GM15510 (cell line): Measurements from ENCODE around the gene H1-8.

Experiments
- POLR2A ChIP-seq: IDR thresholded peaks from 3 replicates; pipeline ENCODE4 v1.6.1; 2011; ENCODE audit warnings: borderline replicate concordance; ENCODE audit not compliant: insufficient read length; ENCODE audit errors: extremely low read depth

Gene H1-8

DNA sequence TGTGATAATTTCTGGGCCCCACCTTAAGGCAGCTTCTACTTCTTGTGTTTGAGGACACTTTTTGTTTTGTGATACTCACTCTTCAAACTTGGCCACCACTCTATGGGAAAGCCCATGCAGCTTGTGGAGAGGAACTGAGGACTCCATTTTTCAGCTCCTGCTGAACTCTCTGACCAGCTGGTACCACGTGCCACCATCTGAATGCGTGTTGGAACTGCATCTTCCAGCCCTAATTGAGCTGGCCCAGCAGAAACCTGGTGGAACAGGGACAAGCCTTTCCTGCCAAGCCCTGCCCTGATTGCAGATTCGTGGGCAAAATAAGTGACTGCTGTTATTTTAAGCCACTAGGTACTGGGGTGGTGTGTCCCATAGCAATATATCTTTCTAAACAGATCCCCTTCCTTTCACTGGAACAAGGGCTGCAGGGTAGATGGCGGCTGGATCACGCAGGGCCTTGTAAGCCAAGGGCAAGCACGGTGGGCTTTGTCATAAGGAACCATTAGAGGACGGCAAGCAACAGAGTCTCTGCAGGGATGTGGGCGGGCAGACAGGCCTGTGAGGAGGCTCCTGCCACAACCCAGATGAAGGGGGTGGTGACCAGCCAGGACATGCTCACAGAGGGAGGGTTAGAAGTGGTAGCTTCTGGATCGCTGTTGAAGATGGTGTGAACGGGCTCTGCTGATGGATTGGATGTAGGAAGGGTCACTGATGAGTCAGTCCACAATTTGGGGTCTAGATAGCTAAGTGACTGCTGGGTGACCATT, 9.5 kb downstream of the H1-8 start:
- TF ChIP-seq POLR2A: no peak

DNA sequence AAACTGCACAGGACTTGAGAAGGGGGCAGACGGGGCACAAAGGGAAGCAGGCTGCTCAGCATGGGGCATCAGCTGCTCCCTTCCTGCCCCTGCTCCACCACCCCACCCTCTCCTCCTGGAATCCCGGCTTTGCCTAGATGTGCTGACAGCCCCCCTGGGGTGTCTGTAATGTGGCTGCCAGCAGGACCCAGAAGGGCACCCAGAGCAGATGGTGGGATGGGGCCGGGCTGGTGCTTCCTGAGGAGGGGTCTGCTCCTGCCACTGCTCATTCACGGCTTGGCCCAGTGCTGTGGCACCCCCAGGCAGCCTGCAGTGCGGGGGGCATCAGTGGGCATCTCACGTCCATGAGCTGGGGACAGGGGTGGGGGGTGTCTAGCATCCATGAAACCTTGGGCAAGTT, 10.2 kb downstream of the H1-8 start:
- no peak for TF ChIP-seq POLR2A

DNA sequence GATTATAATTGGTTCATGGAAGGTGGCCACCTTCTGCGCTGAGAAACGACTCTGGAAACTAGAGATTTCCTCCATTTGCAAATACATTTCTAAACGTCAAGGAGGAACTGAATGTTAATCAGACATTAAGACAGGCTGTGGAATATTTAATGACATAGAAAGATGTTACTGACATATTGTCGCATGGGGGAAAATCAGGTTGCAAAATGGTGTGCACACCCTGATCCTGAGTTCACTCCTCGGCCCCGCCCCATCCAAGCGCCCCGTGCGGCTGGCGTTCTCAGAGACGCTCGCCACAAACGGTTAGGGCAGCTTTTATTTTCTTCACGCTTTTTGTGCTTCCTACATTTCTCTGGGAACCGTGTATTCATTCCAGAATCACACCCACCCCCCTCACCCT, 10.7 kb downstream of the H1-8 start:
- no peak for TF ChIP-seq POLR2A

DNA sequence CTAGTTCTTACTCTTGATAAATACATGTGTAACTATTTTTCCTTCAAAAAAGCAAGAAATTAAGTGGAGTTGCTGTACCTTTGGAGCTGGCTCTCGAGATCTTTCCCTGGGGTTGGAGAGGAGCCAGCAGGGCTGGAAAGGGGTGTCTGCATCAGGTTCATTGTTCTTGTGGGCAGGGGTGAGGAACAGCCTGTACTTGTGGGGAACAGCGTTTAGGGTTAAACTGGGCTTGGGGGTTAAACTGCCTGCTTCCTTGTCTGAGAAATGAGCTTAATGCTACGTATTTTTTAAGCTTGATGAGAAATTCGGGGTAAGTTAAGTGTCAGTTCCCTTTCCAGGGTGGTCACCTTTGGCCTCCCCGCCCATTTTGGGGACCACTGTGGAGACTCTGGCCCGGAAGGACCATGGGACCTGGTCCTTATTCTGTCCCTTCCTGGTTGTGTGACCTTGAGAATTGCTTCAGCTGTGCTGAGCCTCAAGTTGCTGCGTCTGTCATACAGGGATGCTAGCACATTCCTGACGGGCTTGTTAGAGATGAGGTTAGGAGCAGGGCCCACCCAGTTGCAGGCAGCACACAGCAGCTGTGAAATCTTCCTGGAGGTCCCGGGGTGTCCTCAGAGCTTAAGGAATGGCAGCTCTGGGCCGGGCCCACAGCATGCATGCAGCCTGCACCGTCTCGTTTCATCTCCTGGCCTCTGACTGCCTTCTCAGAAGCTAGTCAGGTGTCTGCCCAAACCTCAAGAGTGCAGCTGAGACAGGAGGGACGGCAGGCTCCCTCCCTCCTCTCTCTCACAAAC, 11.6 kb downstream of the H1-8 start:
- no peak for TF ChIP-seq POLR2A

DNA sequence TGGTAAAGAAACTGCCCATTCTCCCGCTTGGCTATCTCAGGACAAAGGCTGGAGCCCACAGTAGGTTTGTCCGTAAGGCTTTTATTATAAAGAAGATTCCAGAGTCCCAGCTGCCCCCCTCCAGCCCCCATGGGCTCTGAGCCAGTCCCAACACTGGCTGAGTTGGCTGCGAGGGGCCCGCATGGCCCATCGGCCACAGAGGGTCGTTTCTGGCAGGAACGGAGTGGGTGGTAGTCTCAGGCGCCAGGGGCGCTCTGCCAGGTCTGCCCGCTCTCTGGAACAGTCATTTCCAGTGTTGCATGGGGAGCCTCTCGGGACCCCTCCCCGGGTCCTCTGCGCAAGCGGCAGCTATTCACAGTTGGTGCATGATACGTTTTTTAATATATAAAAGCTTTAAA, 12.2 kb downstream of the H1-8 start:
- TF ChIP-seq POLR2A: no peak

DNA sequence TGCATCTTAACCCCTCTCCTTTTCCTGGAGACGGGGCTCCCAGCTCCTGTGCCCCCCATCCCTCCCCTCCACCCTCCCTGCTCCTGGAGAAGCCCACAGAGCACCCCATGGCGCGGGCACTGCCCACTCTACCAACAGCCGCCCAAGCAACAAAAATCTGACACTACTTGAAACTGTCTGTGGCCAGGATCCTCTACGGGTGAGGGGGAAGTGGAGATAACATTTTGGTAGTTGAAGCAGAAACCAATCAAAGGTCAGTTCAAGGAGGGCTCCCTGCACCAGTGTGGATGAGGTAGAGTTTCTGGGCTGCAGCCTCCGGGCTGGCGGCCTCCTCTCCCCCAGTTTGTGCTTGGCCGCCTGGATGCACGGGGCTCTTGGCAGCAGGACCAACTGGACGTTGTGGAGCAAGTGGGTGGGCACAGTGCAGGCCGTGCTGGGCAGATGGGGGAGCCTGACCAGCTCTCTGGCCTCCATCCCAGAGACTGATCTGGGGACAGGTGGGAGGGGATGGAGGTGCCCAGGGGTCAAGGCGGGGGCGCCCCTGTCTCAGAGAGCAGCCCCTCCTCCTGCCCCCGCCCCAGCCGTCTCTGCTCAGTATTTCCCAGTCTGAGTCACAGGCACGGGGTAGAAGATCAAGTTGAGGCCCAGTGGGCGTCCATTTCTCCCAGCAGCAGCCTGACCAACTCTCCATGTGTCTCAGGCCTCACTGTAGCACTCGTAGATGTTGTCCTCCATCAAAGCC, 12.8 kb downstream of the H1-8 start:
- TF ChIP-seq POLR2A: no peak

DNA sequence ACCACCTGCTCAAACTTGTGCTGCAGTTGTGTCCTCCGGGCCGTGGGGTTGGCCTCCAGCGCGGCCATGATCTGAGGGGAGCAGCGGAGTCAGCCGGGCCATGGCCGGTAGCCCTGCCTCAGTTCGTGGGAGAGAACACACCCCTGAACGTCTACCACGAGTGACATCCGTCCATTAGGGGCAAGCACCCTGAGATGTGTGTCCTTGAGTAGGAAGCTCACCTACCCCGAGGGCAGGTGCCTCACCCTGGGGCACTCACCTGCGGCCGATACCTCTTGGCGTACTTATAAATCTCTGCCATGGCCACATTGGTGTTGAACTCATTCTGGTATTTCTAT, 13.4 kb downstream of the H1-8 start:
- no peak for TF ChIP-seq POLR2A

DNA sequence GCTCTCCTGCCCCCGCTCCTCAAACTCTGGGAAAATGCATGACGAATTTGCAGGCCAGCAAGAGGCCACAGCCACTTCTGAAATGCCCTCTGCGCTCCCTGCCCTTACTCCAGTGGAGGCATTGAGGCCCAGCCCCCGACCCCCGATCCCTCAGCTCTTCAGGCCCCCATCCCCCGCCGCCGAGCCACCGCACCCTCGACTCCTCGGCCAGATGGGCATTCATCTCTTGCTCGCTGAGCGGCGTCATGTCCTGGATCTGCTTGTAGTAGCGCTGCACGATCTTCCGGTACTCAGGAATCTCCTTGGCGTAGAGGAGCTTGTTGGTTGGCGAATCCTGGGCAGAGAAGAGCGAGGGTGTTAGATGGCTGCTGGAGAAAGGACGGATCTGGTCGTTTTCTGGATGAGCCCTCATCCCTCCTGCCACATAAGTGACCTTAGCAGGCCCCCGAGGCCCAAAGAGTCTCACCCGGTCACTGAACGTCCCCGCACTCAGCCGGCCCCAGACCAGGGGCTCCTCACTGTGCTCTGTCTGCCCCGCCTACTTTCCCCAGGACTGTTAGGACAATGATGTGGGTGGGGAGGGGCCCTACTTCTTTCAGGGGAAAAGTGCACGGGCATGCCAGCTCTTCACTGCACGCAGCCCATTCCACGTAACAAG, 14.0 kb downstream of the H1-8 start:
- TF ChIP-seq POLR2A: no peak

DNA sequence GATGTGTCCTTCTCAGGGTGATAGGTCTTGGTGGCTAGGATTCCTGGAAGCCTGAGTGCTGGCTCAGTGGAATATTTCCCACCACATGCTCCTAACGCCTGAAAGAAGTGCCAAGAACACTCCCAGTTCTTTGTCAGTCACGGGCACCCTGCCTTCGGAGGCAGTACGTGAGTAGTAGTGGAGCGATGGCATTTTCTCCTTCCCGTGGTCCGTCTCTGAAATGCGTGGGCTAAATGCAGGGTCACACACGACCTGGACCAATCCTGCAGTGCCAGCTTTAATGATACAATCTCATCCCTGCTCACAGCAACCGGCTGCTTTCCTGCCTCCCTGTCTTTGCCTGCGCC, 14.5 kb downstream of the H1-8 start:
- no peak for TF ChIP-seq POLR2A

DNA sequence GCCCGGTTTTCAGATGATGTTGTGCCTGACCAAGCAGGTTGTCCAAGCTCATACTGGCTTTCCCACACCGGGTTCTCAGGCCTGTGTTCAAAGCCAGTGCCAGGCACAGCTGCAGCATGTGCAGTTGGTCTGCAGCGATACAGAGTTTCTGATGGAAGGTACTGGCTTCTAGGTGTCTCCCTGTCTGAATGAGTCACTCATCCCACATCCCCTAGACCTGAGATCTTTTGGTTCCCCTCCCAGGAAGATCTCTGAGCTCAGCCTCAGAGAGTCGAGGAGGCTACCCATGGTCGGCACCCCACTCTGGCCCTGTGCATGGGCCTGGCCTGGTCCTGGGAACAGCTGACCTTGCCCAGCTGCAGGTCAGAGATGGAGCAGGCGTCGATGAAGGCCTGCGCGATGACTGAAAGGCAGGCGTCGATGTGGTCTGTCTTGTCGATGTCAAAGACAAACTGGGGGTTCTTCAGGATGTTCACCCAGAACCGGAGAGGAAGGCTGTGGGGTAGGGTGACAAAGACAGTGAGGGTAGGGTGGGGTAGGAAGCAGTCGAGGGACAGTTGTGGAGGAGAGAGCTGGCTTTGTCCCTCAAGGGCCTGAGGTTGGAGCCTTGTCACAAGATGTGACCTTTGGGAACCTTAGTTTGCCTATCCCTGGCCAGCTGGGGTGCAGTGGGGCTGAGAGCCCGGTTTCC, 15.3 kb downstream of the H1-8 start:
- no peak for TF ChIP-seq POLR2A

DNA sequence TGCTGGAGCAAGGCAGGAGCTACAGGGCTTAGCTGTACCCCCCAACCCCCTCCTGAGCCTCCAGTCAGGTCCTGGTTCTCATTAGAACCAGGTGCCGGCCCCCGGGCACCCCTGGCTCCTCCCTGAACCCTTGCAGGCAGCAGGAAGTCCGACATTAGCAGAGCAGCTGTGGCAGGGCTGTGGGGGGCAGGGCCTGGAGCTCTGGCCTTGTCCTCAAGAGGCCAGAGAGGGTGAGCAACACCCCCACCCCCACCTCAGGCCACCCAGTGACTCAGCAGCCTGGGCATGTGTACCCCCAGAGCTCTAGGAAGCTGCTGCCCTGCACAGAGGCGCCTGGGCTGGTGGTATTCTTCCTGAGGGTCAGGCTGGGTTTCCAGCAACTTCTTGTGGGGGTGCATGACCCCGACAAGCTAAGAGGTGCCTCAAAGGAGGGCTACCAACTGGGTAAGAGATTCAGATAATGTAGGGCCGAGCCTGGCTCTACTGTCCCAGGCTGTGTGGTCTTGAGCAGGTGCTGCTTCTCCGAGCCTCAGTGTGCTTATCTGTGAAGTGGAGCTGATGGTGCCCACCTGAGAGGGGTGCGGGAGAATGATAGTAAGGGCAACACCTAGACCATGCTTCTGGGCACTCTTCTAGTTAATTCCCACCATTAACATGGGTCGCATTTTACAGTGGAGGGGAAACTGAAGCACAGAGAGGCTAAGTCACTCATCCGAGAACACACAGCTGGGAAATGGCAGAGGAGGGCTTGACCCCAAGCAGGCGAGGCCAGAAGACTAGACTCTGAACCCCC, 16.0 kb downstream of the H1-8 start:
- TF ChIP-seq POLR2A: no peak

DNA sequence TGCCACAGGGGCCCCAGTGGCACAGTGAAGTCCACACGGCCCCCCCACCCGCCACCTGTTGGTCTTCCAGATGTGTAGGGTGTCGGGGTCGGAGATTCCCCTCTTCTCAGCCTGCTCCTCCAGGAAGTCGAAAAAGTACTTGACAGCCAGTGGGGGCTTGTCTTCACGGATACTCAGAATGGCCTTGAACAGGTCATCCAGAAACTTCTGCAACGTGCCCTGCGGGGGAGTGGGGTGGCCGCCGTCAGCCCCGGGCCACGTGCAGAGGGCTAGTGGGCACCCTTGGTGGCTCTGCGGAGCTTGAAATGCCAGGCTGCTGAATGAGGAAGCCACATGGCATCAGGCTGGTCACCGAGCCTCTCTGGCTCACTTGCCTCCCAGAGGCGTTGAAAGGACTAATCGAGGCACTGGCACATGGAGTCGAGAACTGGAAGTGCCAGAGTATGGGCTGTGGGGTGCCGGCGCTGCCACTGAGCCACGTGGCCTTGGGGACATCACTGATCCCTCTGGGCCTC, 16.6 kb downstream of the H1-8 start:
- TF ChIP-seq POLR2A: no peak

DNA sequence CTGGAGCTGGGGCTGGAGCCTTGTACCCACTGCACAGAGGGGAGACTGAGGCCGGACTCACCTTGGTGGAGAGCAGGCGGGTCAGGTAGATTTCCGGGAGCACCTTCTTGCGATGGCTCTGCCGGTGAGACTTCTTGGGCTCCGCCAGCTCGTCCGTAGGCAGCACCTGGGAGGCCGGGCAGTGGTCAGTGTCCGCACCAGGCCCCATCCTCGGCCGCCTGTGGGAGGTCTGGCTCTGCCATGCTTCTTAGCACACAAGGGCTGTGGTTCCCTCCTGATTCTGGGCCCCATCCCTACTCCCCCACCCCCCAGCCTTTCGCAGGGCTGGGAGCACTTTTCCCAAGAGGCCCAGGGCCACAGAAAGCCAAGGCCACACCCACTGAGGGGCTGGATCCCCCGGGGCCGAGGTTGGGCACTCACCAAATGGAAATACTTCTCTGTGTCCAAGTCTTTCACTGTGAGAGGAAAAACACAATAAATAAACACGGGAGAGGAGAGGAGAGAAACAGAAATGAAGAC, 17.4 kb downstream of the H1-8 start:
- TF ChIP-seq POLR2A: no peak
